GM19324 (cell line): Measurements from ENCODE around the gene BOK.
"Not testable (repeated sequence)": the region's sequence is repeated elsewhere in the genome, so short reads cannot be mapped to it uniquely, and the experiment has no call there.

Experiments used
- ATAC-seq: cut with Tn5 transposase; IDR thresholded peaks from one replicate; pipeline ENCODE4 v1.9.1; 2021; ENCODE audit warnings: mild to moderate bottlenecking, moderate library complexity; ENCODE audit not compliant: unreplicated experiment, low FRiP score

The BOK gene

DNA sequence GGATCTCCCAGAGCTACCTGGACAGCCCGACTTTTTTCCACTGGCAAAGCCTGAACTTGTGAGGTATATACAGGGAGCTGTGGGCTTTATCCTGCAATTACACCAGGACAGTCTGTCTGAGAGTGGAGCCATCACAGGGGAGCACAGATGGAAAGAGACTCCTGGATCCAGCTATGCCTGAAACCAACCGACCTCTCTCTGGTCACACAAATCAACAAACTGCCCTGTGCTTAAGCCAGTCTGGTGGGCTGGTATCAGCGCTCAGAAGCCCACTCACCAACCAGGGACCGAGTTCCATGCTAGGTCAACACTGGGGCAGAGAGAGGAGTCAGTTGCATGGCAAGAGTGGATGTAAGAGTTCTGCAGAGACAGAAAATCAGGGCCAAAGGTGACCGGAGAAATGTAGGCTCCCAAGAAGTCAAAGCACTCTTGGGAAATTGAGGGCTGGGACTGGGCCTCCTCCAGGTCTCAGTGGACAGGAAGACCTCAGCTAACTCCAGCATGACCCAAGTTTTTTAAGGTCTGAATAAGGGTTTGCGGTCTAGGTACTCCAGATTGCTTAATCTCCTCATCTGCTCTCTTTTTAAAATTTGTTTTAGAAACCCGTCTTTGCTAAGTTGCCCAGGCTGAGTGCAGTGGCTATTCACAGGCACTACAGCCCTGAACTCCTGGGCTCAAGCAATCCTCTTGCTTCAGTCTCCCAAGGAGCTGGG is 3.8 kb upstream of the BOK start:
- ATAC-seq: no peak

DNA sequence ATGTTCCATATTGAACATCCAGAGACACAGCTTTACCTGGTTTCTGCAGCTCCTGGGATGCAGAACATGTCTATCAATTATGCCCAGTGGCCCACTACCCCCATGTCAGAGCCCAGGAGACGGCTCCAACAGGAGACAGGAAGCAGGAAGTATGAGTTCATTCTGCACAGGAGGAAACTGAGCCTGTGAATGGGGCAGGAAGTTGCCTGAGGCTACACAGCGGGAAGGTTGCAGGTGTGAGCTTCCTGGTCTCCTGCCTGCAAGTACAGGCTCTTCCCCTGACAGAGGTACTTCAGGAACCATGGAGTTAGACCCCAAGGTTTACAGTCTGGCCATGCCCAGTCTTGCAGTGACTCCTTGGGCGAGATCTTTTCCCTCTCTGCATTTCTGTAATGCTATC is 2.8 kb upstream of the BOK start:
- ATAC-seq: no peak

DNA sequence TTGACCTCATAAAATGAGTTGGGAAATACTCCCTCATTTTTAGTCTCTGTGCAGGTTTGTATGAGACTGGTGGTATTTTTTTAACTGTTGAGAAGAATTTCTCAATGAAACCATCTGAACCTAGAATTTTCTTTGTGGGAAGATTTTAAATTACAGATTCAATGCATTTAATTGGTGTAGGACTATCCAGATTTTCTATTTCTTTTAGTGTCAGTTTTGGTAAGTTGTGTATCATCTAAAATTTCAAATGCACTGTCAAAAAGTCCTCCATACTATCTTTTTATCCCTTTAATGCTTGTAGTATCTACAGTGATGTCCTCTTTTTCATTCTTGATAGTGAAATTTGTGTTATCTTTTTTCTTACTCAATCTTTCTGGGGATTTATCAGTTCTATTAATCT is 1.8 kb upstream of the BOK start:
- ATAC-seq: no peak

DNA sequence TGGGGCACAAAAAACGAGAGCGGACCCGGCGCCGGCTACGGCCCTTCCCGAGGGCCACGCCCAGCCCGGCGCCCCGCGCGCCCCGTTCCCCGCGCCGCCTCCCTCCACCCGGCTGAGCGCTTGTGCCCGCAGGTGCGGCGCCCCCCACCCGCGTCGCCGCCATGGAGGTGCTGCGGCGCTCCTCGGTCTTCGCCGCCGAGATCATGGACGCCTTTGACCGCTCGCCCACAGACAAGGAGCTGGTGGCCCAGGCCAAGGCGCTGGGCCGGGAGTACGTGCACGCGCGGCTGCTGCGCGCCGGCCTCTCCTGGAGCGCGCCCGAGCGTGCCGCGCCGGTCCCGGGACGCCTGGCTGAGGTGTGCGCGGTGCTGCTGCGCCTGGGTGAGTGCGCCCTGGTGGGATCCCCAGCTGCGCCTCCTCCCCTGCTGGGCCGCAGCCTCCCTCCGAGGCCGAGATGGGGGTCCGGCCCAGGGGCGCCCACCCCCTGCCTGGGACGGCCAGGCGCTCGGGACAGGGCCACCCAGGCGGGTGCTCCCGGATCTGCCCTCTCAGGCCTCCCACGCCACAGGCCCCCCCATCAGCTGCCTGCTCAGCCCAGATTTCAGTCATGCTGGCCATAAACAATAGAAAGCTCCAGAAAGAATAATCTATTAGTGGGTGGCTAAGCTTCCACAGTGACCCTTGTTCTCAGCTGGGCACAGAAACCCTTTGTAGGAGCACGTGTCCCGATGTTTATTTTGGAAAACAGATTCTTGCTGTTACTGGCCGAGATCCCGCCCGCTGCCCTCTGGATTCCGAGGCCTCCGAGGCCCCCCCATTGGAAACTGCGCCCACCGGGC is 997 bp downstream of the BOK start:
- ATAC-seq: no peak

DNA sequence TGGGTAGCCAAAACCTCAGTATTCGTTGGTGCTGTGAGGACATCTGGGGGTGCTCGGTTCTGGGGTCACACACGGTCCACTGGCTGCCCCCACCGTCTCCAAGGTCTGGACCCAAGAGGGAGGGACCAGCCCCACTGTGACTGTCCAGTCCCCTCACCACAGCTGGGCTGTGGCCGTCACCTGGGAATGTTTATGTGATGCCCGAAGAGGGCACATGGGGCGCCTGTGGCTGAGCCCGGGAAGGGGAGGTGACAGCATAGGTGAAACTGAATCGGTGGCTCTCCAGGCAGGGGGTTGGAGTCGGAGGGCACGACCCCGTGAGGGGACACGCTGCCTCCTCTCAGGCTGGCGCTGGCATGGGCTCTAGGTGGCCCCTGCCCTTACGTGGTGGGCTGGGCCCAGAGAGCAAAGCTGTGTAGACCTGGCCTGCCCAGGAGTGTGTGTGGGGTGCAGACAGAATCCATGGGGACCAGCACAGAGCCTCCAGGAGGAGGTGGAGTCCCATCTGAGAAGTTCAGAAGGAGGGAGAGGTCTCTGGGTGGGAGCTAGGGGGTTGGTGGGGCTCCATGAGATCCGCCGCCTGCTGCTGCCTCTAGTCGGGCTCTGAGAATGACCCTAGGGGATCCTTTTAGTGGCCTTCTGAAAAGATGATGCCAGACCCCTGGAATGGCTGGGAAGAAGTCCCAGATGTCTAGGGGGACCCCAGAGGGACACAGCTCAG is 1.8 kb downstream of the BOK start:
- no peak for ATAC-seq

GRCh38 chr2:241560883-241561474 is 2.4 kb downstream of the BOK start:
- no peak for ATAC-seq

GRCh38 chr2:241561832-241562231 is 3.3 kb downstream of the BOK start:
- no peak for ATAC-seq

- no peak for ATAC-seq
Observed at GRCh38 chr2:241562269-241562891, 3.8 kb downstream of the BOK start.

GRCh38 chr2:241563031-241563507 is 4.5 kb downstream of the BOK start:
- no peak for ATAC-seq

DNA sequence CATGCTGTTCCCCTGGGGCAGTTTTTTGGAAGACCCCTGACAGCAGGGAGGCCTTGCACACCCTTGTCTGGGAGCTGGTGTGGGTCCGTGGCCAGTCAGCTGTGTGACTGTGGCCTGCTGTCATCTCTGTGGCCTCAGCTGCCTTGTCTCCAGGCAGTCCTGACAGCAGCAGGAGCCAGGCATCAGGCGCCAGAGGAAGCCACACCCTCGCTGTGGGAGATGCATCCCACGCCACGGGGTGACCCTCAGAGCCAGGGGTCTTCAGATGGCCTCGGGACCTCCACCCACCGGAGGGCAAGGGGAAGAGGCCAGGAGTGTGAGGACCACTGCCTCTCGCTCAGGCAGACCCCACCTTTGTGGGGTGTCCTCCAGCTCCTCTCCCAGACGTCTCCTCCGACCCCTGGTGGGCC is 5.0 kb downstream of the BOK start:
- ATAC-seq: no peak

DNA sequence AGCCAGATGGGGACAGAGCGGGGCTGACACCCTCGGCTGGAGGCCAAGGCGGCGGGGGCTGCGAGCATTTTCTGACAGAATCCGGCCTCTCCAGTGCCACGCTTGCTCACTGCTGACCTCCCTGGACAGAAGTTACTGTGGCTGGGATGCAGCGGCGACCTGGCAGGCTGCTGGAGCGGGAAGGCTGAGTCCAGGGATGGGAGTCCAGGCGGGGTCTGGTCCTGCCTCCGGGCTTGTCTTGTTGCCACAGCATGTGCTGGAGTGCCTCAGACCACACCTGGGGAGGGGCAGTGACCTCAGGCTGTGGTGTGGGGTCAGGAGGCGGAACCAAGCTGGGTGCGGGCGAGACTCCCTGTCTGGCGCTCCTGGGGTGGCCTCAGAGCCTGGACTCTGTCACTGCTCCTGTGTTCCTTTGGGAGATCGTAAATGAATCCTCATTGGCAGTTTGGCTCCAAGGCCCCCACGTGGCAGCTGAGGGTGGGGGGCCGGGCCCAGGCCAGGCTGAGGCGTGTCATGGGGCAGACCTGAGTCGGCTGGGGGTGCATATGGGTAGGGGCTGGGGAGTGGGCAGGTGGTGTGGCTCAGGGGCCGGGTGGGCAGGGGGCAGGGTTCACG is 5.5 kb downstream of the BOK start:
- no peak for ATAC-seq

DNA sequence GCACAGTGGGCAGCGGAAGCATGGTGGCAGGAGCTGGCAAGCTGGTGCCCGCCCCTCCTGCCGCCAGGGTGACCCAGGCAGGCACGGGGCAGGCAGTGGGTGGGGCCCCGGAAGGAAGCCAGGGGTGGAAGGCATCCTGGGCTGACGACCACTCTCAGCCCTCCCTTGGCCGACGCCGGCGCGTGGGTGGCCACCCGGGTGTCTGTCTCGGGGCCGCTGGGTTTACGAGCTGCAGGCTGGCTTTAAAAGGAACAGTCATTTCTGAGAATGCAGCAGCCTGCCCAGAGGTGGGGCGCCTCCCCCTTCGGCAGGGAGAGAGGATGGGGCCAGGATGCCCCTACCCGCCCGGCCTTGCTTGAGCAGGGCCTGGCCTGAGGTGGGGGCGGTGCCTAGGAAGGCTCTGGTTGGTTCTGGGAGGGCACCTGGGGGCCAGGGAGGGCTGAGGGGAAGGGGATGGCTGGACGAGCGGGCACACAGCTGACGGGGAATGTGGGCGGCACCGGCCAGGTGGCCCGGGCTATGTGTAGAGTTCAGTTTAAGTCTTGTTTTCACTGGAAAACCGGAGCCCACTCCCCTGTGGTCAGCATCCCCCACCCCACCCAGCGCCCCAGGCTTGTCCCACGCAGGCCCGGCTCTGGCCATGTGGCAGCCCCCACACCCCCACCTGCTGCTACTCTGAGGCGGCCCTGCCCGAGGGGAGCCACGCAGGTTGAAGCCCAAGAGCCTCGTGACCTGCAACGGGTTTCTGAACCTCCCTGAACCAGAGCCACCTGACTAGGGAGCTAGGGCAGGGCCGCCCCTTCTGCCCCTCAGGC is 6.3 kb downstream of the BOK start:
- ATAC-seq: no peak

GRCh38 chr2:241565411-241565810 is 6.9 kb downstream of the BOK start:
- ATAC-seq: no peak

- not testable (repeated sequence) for ATAC-seq
Observed at GRCh38 chr2:241566021-241566420, 7.5 kb downstream of the BOK start.

- no peak for ATAC-seq
Observed at GRCh38 chr2:241566468-241566867, 7.9 kb downstream of the BOK start.

- not testable (repeated sequence) for ATAC-seq
Observed at GRCh38 chr2:241567266-241567665, 8.7 kb downstream of the BOK start.

DNA sequence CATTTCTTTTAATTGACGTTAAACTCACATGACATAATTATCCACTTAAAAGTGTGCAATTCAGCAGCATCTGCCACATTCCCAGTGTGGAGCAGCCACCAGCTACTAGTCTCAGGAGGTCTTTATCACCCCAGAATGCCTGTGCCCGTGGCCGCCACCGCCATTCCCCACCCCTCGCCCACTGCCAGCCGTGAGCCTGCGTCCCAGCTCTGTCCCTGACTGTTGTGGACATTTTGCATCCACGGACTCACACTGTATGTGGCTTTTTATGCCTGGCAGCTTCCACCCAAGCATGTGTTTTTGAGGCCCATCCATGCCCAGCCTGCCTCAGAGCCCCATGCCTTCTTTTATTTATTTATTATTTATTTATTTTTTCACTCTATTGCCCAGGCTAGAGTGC is 9.2 kb downstream of the BOK start:
- ATAC-seq: no peak

- no peak for ATAC-seq
Observed at GRCh38 chr2:241568726-241569125, 10.2 kb downstream of the BOK start.

DNA sequence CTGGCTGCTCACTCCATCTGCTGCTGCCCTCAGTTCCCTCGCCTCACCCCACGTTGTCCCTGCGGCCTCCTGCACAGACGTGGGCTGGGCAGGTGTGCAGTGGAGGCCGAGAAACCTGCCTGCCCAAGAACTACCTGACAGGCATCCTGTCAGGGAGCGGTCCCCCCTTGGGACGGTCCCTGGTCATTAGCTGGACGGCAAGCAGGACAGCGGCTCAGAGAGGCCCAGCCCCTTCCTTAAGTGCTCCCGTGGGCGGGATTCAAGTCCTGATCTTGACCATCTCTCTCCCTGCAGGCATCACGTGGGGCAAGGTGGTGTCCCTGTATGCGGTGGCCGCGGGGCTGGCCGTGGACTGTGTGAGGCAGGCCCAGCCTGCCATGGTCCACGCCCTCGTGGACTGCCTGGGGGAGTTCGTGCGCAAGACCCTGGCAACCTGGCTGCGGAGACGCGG is 11.3 kb downstream of the BOK start:
- ATAC-seq: no peak
